Upper lobe of left lung (tissue), 4 donors: ENCODE results near the gene SNX5.

Experiments
- EP300 ChIP-seq, 4 donors: sonication (generic); formaldehyde crosslinking; IDR thresholded peaks; one replicate each; pipeline ENCODE4 v1.5.1; 2017; ENCODE audit warnings: antibody characterized with exemption in 4 of 4, control low read depth in 2 of 4
- POLR2A ChIP-seq, 4 donors: fragments of 450-650 bp; IDR thresholded peaks; one replicate each; pipeline ENCODE4 v1.5.1; 2016 to 2017; ENCODE audit warnings: antibody characterized with exemption in 4 of 4, mild to moderate bottlenecking in 2 of 4
- POLR2AphosphoS5 ChIP-seq, 2 donors: sonication (generic); formaldehyde crosslinking; IDR thresholded peaks; one replicate each; pipeline ENCODE4 v1.5.1; 2017; ENCODE audit warnings: antibody characterized with exemption in 2 of 2
- TF ChIP-seq, protein P1 (sequence below), 6 experiments: fragments of 450-650 bp in 4 of 6; fragments of 200-600 bp in 2 of 6; sonication (generic) in 2 of 6; IDR thresholded peaks; one replicate each; pipeline ENCODE4 v1.5.1; 2016 to 2019; ENCODE audit warnings: antibody characterized with exemption in 6 of 6

DNA sequence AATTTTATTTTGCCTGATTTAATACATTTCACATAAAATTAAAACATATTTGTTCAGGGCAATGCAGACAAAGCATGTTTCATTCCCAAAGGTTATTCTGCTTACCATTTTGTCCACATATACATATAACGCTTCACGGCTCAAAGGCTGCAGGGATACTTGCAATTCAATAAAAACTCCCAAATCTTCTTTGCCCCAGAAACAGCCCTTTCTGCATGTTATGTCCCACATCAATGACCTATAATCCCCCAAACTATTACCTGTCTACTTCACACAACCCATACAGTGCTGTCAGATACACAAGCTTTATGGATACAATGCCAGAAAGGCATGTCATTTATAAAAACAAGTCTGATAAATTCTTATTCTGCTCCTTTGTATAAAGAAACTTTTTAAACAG lies 20.2 kb downstream of the SNX5 start:
- TF ChIP-seq EP300 (IDR thresholded peaks at IDR 0.05) (no peak), POLR2A (IDR thresholded peaks at IDR 0.05) (no peak), POLR2AphosphoS5 (IDR thresholded peaks at IDR 0.05) (no peak)
- TF ChIP-seq, protein P1, sequence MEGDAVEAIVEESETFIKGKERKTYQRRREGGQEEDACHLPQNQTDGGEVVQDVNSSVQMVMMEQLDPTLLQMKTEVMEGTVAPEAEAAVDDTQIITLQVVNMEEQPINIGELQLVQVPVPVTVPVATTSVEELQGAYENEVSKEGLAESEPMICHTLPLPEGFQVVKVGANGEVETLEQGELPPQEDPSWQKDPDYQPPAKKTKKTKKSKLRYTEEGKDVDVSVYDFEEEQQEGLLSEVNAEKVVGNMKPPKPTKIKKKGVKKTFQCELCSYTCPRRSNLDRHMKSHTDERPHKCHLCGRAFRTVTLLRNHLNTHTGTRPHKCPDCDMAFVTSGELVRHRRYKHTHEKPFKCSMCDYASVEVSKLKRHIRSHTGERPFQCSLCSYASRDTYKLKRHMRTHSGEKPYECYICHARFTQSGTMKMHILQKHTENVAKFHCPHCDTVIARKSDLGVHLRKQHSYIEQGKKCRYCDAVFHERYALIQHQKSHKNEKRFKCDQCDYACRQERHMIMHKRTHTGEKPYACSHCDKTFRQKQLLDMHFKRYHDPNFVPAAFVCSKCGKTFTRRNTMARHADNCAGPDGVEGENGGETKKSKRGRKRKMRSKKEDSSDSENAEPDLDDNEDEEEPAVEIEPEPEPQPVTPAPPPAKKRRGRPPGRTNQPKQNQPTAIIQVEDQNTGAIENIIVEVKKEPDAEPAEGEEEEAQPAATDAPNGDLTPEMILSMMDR (IDR thresholded peaks at IDR 0.05), result no peak
